SW 1271 (cell line): ENCODE data around the gene HDAC7.
"Not testable (repeated sequence)": the region's sequence is repeated elsewhere in the genome, so short reads cannot be mapped to it uniquely, and the experiment has no call there.

Source experiments
- DNase-seq, 2 experiments: peaks; one replicate each; lab custom pipeline; 2025; lab: John Stamatoyannopoulos, UW

HDAC7 gene

DNA sequence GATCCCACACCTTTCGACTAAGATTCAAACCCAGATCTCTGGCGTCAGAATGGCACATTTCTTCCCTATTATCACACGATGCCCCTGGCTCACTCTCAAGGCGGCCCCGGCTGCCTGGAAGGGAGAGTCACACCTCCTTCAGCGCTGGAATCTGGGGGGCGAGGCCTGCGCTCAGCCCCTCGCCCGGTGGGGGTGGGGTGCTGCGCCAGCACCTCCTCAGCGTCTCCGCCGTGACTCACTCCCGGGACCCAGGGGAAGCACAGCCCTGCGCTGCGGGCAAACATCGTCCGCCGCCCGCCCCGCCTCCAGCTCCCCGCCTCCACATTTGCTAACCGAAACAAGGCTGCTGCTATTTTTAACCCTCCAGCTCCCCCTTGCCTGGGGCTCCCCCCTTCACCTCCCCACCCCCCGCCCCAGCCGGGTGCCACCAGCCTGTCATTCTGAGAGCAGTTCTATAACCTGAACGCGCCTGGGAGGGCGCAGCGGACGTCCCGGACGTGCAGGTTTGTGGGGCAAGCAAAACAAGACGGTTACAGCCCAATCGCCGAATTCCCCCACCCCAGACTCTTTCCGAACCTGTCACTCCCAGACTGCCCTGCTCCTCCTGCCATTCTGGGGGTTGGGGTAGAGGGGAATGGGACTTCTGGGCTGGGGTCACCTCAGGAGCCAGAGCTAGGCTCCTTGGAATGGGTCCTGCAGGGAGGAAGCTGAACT, 6.7 kb downstream of the HDAC7 start:
- DNase-seq: peak; percentile 25 to 51

DNA sequence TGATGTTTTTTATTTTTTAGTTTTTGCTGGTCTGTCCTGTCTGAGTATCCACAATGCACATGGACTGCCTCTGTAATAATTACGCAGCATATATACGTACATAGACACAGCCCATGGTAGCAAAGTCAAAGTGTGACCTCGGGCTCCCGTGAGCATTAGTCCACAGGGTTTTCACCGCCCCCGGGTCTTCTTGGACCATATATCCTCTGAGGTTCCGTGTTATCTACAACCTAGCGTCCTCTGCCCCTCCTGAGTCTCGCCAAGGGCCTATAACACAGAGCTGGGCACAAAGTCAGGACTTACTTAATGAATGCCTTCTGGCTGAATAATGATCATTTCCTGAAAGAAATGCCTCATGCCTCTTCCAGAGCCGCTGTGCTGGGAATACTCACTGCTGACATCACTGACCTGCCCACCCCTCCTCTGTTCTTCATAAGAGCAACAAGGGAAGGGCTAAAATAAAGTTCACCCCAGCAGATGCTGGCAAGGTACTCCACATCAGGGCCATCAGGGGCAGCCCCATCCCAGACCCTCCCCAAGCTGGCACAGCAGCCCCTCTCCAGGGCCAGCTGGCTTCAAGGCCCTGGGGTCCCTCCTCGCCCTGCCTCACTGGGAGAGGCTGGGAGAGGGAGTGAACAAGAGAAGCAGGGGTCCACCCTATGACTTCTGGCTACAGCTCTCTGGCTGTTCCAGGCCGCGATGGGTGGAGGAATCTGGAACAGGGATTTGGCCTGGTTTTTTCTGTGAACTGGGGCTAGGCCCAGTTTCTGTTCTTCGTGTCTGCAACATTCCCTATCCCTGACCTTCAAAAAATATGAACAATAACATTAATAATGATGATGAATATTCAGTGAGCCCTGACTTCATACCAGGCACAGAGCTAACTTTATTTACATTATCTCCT, 7.9 kb downstream of the HDAC7 start:
- DNase-seq: no peak

DNA sequence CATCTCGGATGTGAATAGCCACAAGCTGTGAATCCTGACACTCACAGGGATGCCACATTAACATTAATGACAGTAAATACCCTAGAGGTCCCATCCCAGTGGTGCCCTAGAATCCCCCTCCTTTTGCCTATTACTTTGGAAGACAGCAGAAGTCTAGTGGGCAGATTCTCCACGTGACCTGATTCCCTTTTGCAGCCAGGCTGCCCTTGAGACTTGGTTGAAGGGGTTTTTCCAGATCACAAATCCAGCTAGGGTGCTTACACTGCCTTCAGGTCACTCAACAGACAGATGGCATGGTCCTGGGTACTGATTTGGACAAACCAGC, 8.7 kb downstream of the HDAC7 start:
- DNase-seq: no peak

DNA sequence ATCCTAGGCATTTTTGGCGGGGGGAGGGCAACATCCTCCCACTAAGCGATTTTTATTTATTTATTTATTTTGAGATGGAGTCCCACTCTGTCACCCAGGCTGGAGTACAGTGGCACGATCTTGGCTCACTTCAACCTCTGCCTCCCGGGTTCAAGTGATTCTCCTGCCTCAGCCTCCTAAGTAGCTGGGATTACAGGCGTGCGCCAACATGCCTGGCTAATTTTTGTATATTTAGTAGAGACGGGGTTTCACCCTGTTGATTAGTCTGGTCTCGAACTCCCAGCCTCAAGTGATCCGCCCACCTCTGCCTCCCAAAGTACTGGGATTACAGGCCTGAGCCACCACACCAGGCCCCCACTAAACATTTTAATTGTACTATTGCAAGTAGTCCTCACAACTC, 10.2 kb downstream of the HDAC7 start:
- not testable (repeated sequence) for DNase-seq

DNA sequence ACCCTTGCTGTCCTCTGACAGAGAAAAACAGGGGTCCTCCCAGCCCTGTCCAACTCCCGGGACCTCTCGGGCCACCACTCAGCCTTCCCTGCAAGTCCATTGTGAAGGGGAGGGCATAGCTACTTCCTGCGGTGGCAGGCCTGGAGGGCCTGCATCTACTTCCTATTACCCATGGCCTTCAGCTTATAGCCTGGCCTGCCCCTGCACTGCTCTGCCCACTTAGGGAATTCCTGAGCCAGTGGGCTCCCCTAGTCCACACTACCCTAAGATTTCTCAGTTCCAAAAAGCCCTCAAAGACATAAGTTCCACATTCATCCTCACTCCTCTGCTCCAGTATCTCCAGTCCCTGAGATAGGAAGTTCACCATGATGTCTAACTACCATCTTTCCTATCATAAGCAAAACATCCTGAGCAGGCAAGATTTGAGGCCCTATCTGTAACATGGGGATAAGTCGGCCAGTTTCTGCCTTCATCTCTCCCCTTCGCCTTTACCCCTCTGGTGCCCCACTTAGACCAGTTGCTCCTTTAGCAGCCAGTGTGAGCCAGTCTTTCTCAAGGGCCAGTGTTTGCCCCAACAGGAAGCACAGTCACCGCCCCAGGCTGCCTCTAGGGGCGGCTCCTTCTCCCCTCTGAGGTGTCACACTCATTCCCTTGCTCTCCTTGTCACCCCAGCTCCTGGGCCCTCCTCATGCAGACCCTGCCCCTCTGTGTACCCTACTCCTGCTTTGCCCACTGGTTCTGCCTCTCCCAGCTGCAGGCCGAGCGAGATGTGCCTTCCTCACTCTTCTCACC, 10.9 kb downstream of the HDAC7 start:
- peak in 1 of 2 experiments; percentile 38 for DNase-seq

DNA sequence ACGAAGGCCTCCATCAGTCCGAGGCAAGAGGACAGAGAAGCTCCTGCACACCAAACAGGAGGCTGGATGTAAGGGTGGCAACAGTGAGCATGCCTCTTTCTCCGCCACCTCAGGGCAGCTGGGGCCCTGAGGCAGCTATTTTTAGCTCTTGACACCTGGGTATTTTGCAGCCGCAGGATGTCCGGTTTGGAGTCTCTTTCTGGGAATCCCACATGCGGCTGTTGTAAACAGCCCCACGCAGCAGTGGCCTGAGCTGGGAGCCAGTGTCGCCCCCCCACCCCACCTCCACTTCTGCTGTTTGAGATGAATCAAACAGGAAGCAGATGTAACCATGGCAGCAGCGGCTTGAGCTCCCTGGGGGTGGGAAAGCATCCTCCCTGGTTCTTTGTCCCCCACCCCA, 11.7 kb downstream of the HDAC7 start:
- DNase-seq: no peak

DNA sequence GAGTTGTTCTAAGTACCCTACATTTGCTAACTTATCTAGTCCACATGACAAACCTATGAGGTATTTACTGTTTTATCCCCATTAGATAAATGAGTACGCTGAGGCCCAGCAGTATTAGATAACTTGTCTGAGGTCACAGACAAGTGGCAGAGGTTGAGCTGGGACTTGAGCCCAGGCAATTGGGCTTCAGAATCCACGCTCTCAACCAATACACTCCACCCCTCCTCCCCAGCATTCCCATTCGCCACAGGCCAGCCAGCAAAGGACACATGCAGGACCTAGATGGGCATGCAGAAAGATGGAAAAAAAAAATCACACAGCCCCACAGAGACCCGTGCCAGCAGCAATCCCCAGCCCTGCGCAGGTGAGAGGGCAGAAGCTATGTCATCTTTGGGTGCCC, 12.4 kb downstream of the HDAC7 start:
- no peak for DNase-seq

DNA sequence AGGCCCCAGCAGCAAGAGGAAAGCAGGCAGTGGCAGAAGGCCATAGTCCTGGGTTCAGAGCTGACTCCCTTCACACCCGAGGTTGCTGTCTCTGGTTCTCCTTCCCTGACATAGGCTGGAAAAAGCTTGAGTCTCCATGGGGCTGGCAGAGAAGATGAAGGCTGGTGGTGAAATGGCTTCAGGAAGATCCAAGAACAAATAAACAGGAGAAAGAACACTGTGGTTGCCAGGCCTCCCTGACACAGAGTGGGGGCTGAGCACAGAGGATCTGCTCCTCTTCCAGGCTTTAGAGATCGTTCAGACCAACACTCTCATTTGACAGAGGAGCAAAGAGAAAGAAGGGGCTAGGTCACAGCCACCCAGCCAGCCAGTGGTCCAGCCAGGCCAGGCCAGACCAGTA, 14.3 kb downstream of the HDAC7 start:
- DNase-seq: no peak

DNA sequence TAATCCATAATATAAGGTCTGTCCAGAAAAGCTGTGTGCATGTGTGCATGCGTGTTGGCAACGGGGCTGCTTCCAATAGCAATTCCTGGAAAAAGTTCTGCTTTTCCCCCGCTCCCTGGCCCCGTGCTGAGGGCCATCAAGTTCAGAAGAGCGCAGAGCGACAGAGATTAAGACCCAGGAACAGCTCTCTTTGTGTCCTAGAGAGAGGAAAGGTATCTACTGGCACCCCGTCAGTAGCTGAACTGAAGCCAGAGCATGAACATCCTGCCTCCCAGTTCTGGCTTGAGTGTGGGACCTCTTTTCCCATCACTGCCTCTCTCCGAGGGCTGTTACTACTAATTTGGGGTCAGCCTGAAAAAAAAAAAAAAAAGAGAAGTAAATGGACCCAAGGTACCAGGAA, 15.5 kb downstream of the HDAC7 start:
- DNase-seq: no peak

DNA sequence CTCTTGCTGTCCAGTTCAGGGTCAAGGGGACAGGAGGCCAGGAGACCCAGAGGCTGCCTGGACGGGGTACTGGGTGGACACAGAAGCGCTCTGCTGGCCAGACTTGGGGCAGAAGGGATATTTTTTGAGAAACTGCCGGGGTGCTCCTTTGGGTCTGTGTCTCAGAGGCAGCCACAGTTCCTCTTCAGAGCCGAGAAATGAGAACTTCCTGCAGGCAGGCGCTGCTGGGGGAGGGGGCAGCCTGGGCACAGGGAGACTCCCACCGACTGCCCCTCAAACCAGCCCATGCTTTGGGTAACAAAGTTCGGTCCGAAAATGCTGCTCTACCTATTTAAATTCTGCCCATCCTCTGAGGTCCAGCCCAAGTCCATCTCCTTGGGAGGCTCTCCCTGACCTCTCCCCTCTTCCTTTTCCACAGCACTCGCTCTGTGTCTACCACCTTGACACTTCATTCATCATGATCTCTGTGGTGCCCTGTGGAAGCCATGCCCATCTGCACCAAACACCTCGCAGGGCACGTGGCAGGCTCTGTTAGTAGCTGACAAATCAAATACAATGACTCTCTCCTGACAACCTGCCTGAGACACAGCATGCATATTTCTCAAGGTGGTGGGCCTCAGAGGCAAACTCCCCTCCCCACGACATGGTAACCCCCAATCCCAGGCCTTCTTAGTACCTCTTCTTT, 16.4 kb downstream of the HDAC7 start:
- DNase-seq: no peak

DNA sequence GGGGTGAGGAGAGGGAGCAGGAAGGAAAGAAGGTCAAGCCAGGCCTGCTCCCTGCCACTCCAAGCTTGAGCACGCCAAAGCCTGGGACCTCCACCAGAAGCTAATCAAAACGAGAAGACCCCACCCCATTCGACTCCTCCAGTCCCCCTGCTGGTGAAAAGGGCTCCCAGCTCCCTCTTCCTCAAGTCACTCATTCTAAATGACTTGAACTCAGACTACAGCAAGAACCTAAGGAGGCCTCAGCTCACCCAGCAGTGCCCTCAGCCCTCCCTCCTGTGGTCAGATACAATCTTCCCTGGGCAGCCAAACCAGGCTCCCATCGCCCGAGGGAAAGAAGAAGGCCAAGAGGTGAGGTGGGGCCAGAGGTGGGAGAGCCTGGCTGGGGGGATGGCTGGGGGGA, 17.4 kb downstream of the HDAC7 start:
- DNase-seq: no peak

DNA sequence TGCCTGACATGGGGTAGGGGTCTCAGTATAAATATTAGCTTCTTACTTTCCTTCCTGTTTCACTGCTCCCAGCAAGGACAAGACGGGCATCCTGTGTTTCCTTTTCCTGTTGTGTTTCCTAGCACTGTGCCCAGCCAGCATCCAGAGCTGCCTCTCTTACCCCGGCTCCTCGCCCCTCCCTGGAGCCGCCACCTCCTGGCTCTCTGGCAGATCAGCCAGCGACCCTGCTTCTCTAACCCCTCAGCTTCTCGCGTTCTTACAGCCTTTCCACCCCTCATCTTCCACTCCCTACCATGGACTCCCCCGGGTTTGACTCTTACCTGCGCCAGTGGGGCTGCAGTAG, 17.8 kb downstream of the HDAC7 start:
- DNase-seq: no peak

DNA sequence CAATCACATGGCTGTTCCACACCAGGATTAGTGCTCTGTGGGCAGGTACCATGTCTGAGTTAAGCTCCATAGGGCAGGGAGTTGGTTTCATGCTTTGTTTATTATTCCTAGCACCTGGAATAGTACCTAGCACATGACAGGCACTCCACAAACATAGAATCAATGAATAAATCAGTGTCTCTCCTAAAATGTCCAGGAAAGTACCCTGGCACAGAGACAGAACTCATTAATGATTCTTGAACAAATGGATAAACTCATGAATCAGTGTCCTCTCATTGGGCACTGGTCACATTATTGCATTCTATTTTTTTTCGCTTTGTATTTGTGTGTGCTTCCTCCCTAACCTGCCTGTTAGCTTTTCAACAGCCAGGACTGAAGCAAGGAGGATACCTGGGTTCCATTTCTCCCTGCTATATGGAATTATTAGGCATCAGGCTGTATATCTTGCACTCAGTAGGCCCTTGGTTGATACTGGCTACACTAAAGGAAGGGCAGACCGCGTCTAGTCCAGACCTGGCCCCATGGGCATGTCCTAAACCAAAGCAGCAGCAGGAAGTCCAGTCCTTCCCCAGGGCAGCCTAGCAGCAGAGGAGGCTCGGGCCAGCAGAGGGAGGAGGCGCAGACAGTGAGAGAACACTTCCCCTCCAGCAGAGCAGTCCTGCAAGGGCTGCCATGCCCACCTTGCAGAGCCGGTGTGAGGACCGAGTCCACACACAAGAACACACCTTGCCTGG, 18.4 kb downstream of the HDAC7 start:
- DNase-seq: no peak

DNA sequence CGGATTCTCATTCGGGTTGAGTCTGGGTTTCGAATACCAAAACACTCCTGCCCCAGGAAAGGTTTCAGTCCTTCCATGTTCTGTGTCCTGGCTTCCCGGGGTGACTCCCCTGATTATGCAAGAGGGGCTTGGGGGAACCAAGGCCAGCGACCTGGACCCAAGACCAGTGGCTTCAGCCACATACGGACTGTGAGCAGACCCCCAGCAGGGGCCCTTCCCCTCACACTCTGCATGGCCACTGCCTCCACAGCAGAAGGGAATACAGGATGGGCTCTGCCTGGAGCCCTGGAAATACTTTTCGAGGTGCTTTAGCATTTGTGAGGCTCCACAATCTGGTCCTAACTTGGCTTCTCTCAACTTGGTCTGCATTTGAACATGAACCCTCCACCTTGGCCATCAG, 19.1 kb downstream of the HDAC7 start:
- DNase-seq: no peak

DNA sequence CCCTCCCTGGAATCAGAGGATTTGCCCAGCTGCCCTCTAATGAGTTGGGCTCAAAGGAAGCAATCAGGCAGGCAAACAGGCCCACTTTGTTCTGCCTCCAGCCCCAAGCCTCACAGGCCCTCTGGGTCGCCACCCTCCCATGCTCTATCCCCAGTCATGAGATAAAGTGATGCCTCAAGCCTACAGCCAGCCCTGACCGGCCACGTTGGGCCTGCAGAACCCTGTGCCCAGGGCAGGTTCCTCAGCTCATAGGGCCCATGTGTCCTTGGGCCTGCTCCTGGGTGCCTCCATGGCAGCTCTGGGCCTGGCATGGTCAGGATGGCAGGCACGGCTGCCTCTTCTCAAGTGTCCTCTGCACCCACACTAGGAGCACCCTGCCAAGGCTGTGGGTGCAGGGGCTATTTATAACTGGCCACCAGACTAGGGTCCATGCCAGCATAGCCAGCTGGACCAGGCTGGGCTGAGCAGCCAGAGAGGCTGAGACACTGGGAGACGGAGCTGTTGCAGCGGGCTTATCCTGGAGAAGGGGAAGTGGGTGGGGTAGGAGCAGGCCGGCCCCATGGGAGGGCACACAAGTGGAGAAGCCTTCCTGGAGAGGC, 20.2 kb downstream of the HDAC7 start:
- no peak for DNase-seq

DNA sequence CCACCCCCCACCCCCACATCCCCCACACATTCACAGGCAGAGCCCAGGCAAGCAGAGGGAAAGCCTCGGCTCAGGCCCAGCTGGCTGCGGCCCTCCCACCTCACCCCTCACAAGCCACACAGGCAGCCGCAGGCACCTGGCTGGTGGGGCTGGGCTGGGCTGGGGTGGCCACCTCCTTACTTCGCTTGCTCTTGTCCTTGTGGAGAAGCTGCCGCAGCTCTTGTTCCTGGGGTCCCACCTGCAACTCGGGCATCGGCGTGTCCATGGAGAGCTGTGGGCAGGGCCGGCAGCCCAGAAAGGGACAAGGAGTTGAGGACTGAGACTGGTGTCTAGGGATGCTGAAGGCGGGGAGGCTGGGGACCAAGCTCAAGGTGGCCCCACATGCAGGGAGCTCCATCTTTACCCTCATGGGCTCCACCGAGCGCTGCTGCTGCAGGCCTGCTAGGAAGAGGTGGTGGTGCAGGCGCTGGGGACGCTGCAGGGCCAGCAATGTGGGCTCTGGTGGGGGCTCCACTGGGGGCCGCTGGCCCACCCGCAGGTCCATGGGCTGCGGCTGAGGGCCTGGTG, 21.2 kb downstream of the HDAC7 start:
- DNase-seq: no peak

DNA sequence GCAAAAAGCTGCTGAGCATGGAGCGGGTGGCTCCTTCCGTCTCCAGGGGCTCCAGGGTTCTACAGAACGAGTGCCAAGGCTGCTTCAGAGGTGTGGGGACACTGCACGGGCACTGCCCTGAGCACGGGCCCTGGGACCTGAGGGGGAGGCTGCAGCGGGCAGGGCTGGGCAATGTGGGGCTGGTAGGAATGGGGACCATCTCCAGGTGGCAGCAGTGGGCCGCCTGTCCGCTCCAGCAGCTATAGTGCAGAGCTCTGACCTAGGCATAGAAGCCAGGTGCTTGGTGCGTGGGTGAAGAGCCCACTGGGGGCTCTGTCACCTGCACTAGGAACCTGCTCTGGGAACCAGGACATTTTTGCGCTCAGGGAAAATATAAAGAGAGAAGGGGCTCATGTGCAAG, 22.3 kb downstream of the HDAC7 start:
- no peak for DNase-seq

DNA sequence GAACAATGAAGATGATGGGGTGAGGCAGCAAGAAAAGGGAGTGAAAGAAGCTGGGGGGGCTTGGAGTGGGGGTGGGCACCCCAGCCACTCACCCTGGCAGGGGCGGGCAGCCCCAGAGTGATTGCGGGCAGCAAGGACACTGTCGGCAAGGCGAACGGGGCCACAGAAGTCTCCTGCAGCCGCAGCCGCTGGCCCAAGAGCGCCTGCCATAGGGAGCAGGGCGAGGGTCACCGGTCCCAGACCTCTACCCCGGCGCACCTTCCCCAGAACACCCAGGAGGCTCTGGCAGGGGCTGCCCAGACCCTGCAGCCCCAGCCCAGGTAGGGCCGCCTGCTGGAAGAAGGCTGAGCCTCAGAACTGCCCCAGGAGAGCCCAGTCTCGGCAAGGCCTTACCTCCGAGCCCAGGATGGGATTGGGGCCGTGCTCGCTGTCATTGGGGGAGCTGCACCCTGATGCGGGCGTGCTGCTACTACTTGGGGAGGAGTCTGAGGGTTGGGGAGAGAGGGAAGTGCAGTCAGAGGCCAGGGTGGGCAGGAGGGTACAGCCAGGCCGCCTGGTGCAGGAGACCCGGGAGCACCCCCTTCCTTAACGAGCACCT, 23.8 kb downstream of the HDAC7 start:
- DNase-seq: no peak

DNA sequence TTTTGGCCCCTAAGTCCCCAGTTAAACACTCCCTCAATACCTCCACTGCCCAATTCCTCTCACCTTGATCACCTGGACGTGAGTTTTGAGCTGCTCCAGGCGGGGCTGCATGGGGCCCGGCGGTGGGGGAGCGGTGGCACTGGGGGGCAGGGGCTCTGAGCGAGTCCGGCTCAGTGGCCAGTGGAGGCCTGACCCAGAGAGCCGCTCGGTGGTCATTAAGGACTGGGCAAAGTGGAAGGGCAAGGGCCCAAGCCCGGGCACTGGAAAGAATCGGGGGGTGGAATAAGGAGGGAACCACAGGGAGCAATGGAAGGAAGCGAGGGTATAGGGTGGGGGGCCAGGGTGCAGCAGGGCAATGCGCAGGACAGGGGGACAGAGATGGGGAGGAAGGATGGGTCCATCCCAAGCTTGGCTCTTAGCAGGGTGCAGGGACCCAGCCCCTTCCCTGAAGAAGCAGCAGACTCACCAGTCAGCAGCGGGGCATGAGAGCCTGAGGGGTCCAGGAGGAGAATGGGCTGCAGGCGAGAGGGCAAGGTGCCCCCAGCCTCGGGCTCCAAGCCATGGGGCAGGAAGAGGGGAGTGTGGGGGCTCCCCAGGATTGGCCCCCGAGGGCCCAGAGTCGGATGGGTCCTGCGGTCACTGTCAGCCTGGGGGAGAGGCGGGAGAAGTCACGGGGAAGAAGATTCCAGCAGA, 24.4 kb downstream of the HDAC7 start:
- DNase-seq: no peak

DNA sequence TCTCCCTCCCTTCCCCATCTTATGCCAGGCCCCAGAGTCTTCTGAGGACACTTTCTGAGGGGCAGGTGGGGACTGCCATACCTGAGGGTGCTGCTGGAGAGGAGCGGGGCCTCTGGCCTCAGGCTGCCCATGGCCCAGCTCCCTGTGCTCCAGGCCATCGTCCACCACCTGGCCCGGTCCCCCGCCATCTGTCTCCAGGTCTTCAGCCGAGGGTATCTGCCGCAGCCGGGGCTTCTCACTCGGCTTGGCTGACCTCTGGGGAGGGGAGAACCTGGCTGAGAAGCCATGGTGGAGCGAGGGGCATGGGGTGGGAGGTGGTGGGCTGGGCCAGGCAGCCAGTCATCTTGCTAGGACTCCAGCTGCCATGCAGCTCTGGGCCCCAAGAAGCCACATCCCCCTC, 25.0 kb downstream of the HDAC7 start:
- no peak for DNase-seq
